WTC11 (cell line): Measurements from ENCODE around the gene GPC2. TPM values are rescaled to one million over a fixed set of nuclear protein-coding genes. Genes with fewer than 3 reads are reported as not detected.
"Not testable (repeated sequence)": the region's sequence is repeated elsewhere in the genome, so short reads cannot be mapped to it uniquely, and the experiment has no call there.

ENCODE experiments used
- ATAC-seq: fragments of 200-7000 bp; cut with Tn5 transposase; 2 replicates; pipeline ENCODE4 v1.10.0; 2021; ENCODE audit warnings: mild to moderate bottlenecking, moderate library complexity
- CTCF ChIA-PET: fragments of 300-600 bp; sonication (Branson Sonifier 250); formaldehyde crosslinking; loops from one replicate; lab custom pipeline; 2021; ENCODE audit warnings: antibody characterized with exemption; lab: Charles Lee
- POLR2A ChIA-PET: fragments of 350-600 bp; sonication (Branson Sonifier 250); formaldehyde crosslinking; loops from one replicate; lab custom pipeline; 2021; ENCODE audit warnings: antibody characterized with exemption; lab: Charles Lee
- DNase-seq: peaks from one replicate; pipeline ENCODE4 v3.0.0; 2021; ENCODE audit warnings: low spot score
- H3K27ac Mint-ChIP-seq: 2 replicates; pipeline ENCODE4 v1.8.0; 2021; ENCODE audit warnings: mixed read lengths
- H3K27me3 Mint-ChIP-seq: 2 replicates; pipeline ENCODE4 v1.8.0; 2021; ENCODE audit warnings: low read depth, mild to moderate bottlenecking, moderate library complexity, mixed read lengths
- H3K36me3 Mint-ChIP-seq: 2 replicates; pipeline ENCODE4 v1.8.0; 2021; ENCODE audit warnings: mixed read lengths
- H3K4me1 Mint-ChIP-seq: 2 replicates; pipeline ENCODE4 v1.8.0; 2022; ENCODE audit warnings: mixed read lengths
- H3K4me3 Mint-ChIP-seq: 2 replicates; pipeline ENCODE4 v1.8.0; 2021; ENCODE audit warnings: mild to moderate bottlenecking, moderate library complexity, mixed read lengths
- H3K9me3 Mint-ChIP-seq: 2 replicates; pipeline ENCODE4 v1.8.0; 2021; ENCODE audit warnings: mixed read lengths
- FOXJ3 ChIP-seq: sonication (generic); formaldehyde crosslinking; IDR thresholded peaks from 2 replicates; pipeline ENCODE4 v1.9.0; 2021; ENCODE audit warnings: missing genetic modification reagents, mild to moderate bottlenecking, borderline replicate concordance
- GABPB1 ChIP-seq: sonication (generic); formaldehyde crosslinking; IDR thresholded peaks from 2 replicates; pipeline ENCODE4 v1.8.1; 2023; ENCODE audit warnings: mild to moderate bottlenecking, missing genetic modification reagents
- GTF2I ChIP-seq: fragments of 250-450 bp; sonication (Bioruptor Pico); conservative IDR thresholded peaks from 2 replicates; pipeline ENCODE4 v1.4.0; 2021; ENCODE audit warnings: mild to moderate bottlenecking
- MYBL2 ChIP-seq: sonication (generic); formaldehyde crosslinking; IDR thresholded peaks from 2 replicates; pipeline ENCODE4 v1.8.1; 2023; ENCODE audit warnings: mild to moderate bottlenecking, moderate library complexity, missing genetic modification reagents
- NFE2L1 ChIP-seq: sonication (generic); formaldehyde crosslinking; IDR thresholded peaks from 2 replicates; pipeline ENCODE4 v1.8.1; 2023; ENCODE audit warnings: missing genetic modification reagents
- NR1H2 ChIP-seq: sonication (generic); formaldehyde crosslinking; IDR thresholded peaks from 2 replicates; pipeline ENCODE4 v1.9.0; 2021; ENCODE audit warnings: mild to moderate bottlenecking, moderate library complexity, missing genetic modification reagents
- NR3C1 ChIP-seq: sonication (generic); formaldehyde crosslinking; conservative IDR thresholded peaks from 2 replicates; pipeline ENCODE4 v1.8.1; 2023; ENCODE audit warnings: low read depth, mild to moderate bottlenecking, missing genetic modification reagents
- USF1 ChIP-seq: sonication (generic); formaldehyde crosslinking; IDR thresholded peaks from 2 replicates; pipeline ENCODE4 v1.8.0; 2022; ENCODE audit warnings: mild to moderate bottlenecking, missing genetic modification reagents
- ZNF121 ChIP-seq: sonication (generic); formaldehyde crosslinking; IDR thresholded peaks from 2 replicates; pipeline ENCODE4 v1.8.0; 2023; ENCODE audit warnings: missing genetic modification reagents
- ZNF138 ChIP-seq: sonication (generic); formaldehyde crosslinking; conservative IDR thresholded peaks from 2 replicates; pipeline ENCODE4 v1.8.1; 2022; ENCODE audit warnings: mild to moderate bottlenecking, moderate library complexity, missing genetic modification reagents
- ZNF396 ChIP-seq: fragments of 250-450 bp; sonication (Bioruptor Pico); IDR thresholded peaks from 2 replicates; pipeline ENCODE4 v1.8.0; 2021; ENCODE audit warnings: mild to moderate bottlenecking, moderate library complexity, borderline replicate concordance
- total RNA-seq: library from RNA; stranded (reverse); gene quantifications from 3 replicates; pipeline ENCODE4 v1.2.3, GENCODE V29; 2021
- TF ChIP-seq, protein P1 (sequence below): sonication (generic); formaldehyde crosslinking; IDR thresholded peaks from 2 replicates; pipeline ENCODE4 v1.8.1; 2023; ENCODE audit warnings: mild to moderate bottlenecking, missing genetic modification reagents
- TF ChIP-seq, protein P2 (sequence below): sonication (generic); formaldehyde crosslinking; IDR thresholded peaks from 2 replicates; pipeline ENCODE4 v1.8.1; 2023; ENCODE audit warnings: mild to moderate bottlenecking, moderate library complexity, missing genetic modification reagents
- TF ChIP-seq, protein P3 (sequence below): sonication (generic); formaldehyde crosslinking; IDR thresholded peaks from 2 replicates; pipeline ENCODE4 v1.8.0; 2022; ENCODE audit warnings: mild to moderate bottlenecking, missing genetic modification reagents
- TF ChIP-seq, protein P4 (sequence below): fragments of 200-600 bp; IDR thresholded peaks from 2 replicates; pipeline ENCODE4 v1.8.0; 2022; ENCODE audit warnings: antibody characterized with exemption
- TF ChIP-seq, protein P5 (sequence below): sonication (generic); formaldehyde crosslinking; IDR thresholded peaks from 2 replicates; pipeline ENCODE4 v1.8.1; 2022; ENCODE audit warnings: missing genetic modification reagents, borderline replicate concordance

Gene GPC2
- total RNA-seq, 1 experiment from 2014 or later: 52.1 TPM

- TF ChIP-seq, protein P1, sequence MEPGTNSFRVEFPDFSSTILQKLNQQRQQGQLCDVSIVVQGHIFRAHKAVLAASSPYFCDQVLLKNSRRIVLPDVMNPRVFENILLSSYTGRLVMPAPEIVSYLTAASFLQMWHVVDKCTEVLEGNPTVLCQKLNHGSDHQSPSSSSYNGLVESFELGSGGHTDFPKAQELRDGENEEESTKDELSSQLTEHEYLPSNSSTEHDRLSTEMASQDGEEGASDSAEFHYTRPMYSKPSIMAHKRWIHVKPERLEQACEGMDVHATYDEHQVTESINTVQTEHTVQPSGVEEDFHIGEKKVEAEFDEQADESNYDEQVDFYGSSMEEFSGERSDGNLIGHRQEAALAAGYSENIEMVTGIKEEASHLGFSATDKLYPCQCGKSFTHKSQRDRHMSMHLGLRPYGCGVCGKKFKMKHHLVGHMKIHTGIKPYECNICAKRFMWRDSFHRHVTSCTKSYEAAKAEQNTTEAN (CRISPR knock-in tag): no peak
- TF ChIP-seq NR3C1 (CRISPR knock-in tag) (no peak), MYBL2 (CRISPR knock-in tag) (no peak), GTF2I (CRISPR knock-in tag) (no peak), ZNF396 (CRISPR knock-in tag) (no peak)
Observed at GRCh38 chr7:100132126-100132525, 45.1 kb downstream of the GPC2 start (continued).

DNA sequence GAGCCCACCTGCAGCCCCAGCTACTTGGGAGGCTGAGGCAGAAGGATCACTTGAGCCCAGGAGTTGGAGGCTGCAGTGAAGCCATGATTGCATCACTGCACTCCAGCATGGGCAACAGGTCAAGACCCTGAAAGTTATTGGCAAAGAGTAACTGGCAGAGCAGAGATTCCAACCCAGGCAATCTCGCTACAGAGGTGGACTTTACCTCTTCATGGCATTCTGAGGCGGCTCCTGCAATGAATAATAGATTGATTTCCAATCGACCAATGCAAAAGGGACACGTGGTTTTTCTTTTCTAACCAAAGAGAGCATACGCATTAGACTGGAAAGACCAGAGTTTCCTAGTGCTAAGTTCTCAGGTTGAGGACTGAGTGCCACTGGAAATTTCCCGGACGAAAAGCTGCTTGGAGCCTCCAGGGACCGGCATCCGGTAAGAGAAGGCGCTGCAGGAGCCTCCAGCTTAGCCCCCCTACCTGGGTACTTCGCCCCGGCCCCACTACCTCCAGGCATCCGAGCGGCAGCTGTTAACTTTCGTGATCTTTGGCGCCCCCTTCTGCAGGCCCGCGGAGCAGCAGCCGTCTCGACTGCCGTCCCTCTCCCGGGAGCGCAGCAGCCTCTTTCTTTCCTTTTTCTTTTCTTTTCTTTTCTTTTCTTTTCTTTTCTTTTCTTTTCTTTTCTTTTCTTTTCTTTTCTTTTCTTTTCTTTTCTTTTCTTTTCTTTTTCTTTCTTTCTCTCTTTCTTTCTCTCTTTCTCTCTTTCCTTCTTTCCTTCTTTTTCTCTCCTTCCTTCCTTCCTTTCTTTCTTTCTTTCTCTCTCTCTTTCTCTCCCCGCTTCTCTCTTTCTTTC is 46.4 kb downstream of the GPC2 start:
- ChIA-PET CTCF (interaction anchor here (0.6 to 4.9 kb wide), 39 partner anchors 8 to 1605 kb away, joined by 3 to 54 read pairs (median 4); partner anchors contain the start of genes AP4M1, GAL3ST4, GJC3 and GPC2), POLR2A (interaction anchor here (0.7 to 1.7 kb wide), 5 partner anchors 18 to 49 kb away, joined by 3 to 11 read pairs (median 4); partner anchors contain the start of genes AP4M1, GAL3ST4, GPC2 and LAMTOR4)
- H3K27me3 Mint-ChIP-seq: peaks cover 15% of the 10 kb centered on the region
- H3K27ac Mint-ChIP-seq: no peak overlapping the region
- peaks cover 7% of the 10 kb centered on the region for H3K4me1 Mint-ChIP-seq
- no peaks in the 10 kb centered on the region for H3K36me3 Mint-ChIP-seq
- DNase-seq (peak; percentile 96), ATAC-seq (peak; percentile 56)
- TF ChIP-seq ZNF138 (no peak), NR1H2 (no peak), NFE2L1 (CRISPR knock-in tag) (no peak), USF1 (CRISPR knock-in tag) (0 out of 2 replicates have a peak, but pooled peaks have one; percentile 18), GABPB1 (CRISPR knock-in tag) (peak; percentile 73), FOXJ3 (no peak), ZNF121 (peak; percentile 95)
- TF ChIP-seq, protein P2, sequence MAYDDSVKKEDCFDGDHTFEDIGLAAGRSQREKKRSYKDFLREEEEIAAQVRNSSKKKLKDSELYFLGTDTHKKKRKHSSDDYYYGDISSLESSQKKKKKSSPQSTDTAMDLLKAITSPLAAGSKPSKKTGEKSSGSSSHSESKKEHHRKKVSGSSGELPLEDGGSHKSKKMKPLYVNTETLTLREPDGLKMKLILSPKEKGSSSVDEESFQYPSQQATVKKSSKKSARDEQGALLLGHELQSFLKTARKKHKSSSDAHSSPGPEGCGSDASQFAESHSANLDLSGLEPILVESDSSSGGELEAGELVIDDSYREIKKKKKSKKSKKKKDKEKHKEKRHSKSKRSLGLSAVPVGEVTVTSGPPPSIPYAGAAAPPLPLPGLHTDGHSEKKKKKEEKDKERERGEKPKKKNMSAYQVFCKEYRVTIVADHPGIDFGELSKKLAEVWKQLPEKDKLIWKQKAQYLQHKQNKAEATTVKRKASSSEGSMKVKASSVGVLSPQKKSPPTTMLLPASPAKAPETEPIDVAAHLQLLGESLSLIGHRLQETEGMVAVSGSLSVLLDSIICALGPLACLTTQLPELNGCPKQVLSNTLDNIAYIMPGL: 0 out of 2 replicates have a peak, but pooled peaks have one; percentile 52
- TF ChIP-seq, protein P3, sequence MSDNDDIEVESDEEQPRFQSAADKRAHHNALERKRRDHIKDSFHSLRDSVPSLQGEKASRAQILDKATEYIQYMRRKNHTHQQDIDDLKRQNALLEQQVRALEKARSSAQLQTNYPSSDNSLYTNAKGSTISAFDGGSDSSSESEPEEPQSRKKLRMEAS (CRISPR knock-in tag): 0 out of 2 replicates have a peak, but pooled peaks have one; percentile 42
- TF ChIP-seq, protein P4, sequence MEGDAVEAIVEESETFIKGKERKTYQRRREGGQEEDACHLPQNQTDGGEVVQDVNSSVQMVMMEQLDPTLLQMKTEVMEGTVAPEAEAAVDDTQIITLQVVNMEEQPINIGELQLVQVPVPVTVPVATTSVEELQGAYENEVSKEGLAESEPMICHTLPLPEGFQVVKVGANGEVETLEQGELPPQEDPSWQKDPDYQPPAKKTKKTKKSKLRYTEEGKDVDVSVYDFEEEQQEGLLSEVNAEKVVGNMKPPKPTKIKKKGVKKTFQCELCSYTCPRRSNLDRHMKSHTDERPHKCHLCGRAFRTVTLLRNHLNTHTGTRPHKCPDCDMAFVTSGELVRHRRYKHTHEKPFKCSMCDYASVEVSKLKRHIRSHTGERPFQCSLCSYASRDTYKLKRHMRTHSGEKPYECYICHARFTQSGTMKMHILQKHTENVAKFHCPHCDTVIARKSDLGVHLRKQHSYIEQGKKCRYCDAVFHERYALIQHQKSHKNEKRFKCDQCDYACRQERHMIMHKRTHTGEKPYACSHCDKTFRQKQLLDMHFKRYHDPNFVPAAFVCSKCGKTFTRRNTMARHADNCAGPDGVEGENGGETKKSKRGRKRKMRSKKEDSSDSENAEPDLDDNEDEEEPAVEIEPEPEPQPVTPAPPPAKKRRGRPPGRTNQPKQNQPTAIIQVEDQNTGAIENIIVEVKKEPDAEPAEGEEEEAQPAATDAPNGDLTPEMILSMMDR: peak; percentile 96
- TF ChIP-seq, protein P5, sequence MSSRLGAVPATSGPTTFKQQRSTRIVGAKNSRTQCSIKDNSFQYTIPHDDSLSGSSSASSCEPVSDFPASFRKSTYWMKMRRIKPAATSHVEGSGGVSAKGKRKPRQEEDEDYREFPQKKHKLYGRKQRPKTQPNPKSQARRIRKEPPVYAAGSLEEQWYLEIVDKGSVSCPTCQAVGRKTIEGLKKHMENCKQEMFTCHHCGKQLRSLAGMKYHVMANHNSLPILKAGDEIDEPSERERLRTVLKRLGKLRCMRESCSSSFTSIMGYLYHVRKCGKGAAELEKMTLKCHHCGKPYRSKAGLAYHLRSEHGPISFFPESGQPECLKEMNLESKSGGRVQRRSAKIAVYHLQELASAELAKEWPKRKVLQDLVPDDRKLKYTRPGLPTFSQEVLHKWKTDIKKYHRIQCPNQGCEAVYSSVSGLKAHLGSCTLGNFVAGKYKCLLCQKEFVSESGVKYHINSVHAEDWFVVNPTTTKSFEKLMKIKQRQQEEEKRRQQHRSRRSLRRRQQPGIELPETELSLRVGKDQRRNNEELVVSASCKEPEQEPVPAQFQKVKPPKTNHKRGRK (CRISPR knock-in tag): peak; percentile 99
- H3K9me3 Mint-ChIP-seq: no peaks in the 10 kb centered on the region
- peak overlapping the region; percentile 35; the same call in 1 of the 2 replicates for H3K4me3 Mint-ChIP-seq

DNA sequence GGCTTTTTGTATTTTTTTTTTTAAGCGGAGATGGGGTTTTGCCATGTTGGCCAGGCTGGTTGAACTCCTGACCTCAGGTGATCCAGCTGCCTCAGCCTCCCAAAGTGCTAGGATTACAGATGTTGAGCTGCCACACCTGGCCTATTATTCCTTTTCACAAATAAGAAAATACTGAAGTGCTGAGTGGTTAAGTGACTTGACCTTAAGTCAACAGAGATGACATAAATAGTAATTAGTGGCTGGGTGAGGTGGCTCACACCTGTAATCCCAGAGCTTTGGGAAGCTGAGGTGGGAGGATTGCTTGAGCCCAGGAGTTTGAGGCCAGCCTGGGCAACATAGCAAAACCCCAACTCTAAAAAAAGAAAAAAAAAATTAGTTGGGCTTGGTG is 47.0 kb downstream of the GPC2 start:
- H3K9me3 Mint-ChIP-seq, DNase-seq, H3K4me3 Mint-ChIP-seq, H3K36me3 Mint-ChIP-seq, ATAC-seq, H3K27ac Mint-ChIP-seq: not testable (repeated sequence)
- ChIA-PET CTCF (interaction anchor here (0.6 to 4.9 kb wide), 30 partner anchors 8 to 277 kb away, joined by 3 to 54 read pairs (median 6); partner anchors contain the start of genes AP4M1, GAL3ST4, GJC3 and GPC2), POLR2A (interaction anchor here (0.6 to 1.7 kb wide), 5 partner anchors 29 to 48 kb away, joined by 3 to 11 read pairs (median 4); partner anchors contain the start of genes AP4M1, GAL3ST4, GPC2 and MCM7)
- Mint-ChIP-seq H3K27me3 (peaks cover 15% of the 10 kb centered on the region), H3K4me1 (peaks cover 11% of the 10 kb centered on the region)
